Measurements from ENCODE around the gene MAPKAP1. TPM values are rescaled to one million over a fixed set of nuclear protein-coding genes. Genes with fewer than 3 reads are reported as not detected.

MAPKAP1 gene
- total RNA-seq, 2 donors from 2014 or later: 62.1 to 78.9 TPM

- no peaks in the 10 kb centered on the region for H3K9me3 ChIP-seq
- DNase-seq (ENCODE audit: low spot score): no peak
- no peak overlapping the region for H3K4me3 ChIP-seq
- H3K27me3 ChIP-seq: no peaks in the 10 kb centered on the region
- no peak for TF ChIP-seq CTCF (IDR thresholded peaks at IDR 0.05)
- H3K4me1 ChIP-seq: no peaks in the 10 kb centered on the region
- H3K36me3 ChIP-seq: no peaks in the 10 kb centered on the region
- no peak overlapping the region for H3K27ac ChIP-seq
Observed at GRCh38 chr9:125600194-125600593, 106.8 kb downstream of the MAPKAP1 start.

- Histone ChIP-seq H3K4me3 (no peak overlapping the region), H3K9me3 (no peaks in the 10 kb centered on the region)
- TF ChIP-seq CTCF (IDR thresholded peaks at IDR 0.05): no peak
Observed at GRCh38 chr9:125594223-125594610, 112.8 kb downstream of the MAPKAP1 start.

GRCh38 chr9:125593581-125594222 lies 113.3 kb downstream of the MAPKAP1 start:
- no peaks in the 10 kb centered on the region for H3K27me3 ChIP-seq
- TF ChIP-seq CTCF (IDR thresholded peaks at IDR 0.05): no peak
- H3K27ac ChIP-seq: no peak overlapping the region
- no peaks in the 10 kb centered on the region for H3K36me3 ChIP-seq
- no peak for DNase-seq (ENCODE audit: low spot score)
- no peak overlapping the region for H3K4me3 ChIP-seq
- no peaks in the 10 kb centered on the region for H3K4me1 ChIP-seq
- no peaks in the 10 kb centered on the region for H3K9me3 ChIP-seq

More at GRCh38 chr9:125594223-125594610, 112.8 kb downstream of the MAPKAP1 start:
- DNase-seq (ENCODE audit: low spot score): no peak
- Histone ChIP-seq H3K36me3 (no peaks in the 10 kb centered on the region), H3K4me1 (no peaks in the 10 kb centered on the region), H3K27me3 (no peaks in the 10 kb centered on the region), H3K27ac (no peak overlapping the region)

GRCh38 chr9:125591888-125592287 lies 115.1 kb downstream of the MAPKAP1 start:
- no peaks in the 10 kb centered on the region for H3K36me3 ChIP-seq
- no peak overlapping the region for H3K4me3 ChIP-seq
- H3K9me3 ChIP-seq: no peaks in the 10 kb centered on the region
- no peak for TF ChIP-seq CTCF (IDR thresholded peaks at IDR 0.05)
- H3K27me3 ChIP-seq: no peaks in the 10 kb centered on the region
- DNase-seq (ENCODE audit: low spot score): no peak
- H3K4me1 ChIP-seq: no peaks in the 10 kb centered on the region
- no peak overlapping the region for H3K27ac ChIP-seq

- H3K27me3 ChIP-seq: no peaks in the 10 kb centered on the region
- H3K27ac ChIP-seq: no peak overlapping the region
- no peaks in the 10 kb centered on the region for H3K9me3 ChIP-seq
- TF ChIP-seq CTCF (IDR thresholded peaks at IDR 0.05): no peak
- no peak overlapping the region for H3K4me3 ChIP-seq
- H3K36me3 ChIP-seq: no peaks in the 10 kb centered on the region
- no peak for DNase-seq (ENCODE audit: low spot score)
- H3K4me1 ChIP-seq: no peaks in the 10 kb centered on the region
Observed at GRCh38 chr9:125591245-125591644, 115.8 kb downstream of the MAPKAP1 start.

- Histone ChIP-seq H3K27me3 (no peaks in the 10 kb centered on the region), H3K36me3 (peaks cover 5% of the 10 kb centered on the region), H3K9me3 (no peaks in the 10 kb centered on the region), H3K4me3 (no peak overlapping the region), H3K4me1 (no peaks in the 10 kb centered on the region), H3K27ac (no peak overlapping the region)
- no peak for DNase-seq (ENCODE audit: low spot score)
- no peak for TF ChIP-seq CTCF (IDR thresholded peaks at IDR 0.05)
Observed at GRCh38 chr9:125589287-125589686, 117.7 kb downstream of the MAPKAP1 start.

Data from right atrium auricular region (tissue), 2 donors.